ENCODE data around the gene PODNL1. TPM values are rescaled to one million over a fixed set of nuclear protein-coding genes. Genes with fewer than 3 reads are reported as not detected.

Gene PODNL1
- total and polyA plus RNA-seq, 2 experiments from 2014 or later = 0.17 to 2.4 TPM

DNA sequence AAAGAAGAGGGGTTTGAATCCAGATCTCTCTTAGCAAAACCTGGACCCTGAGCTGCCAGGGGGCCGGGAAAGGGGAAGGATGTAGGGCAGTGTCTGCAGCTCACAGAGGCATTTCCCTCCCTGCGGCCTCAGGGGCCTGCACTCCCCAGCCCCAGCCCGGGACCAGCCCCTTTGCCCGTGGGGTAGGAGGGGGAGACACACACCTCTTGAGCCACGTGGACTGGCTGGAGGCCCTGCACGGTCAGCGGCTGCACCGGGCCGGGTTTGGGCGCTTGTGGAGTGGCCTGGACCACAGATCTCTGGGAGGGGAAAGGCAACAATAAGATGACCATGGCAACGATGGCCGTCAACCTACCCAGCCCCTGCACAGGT, 41.0 kb upstream of the PODNL1 start:
- no peaks in the 10 kb centered on the region for H3K79me2 ChIP-seq
- peak; percentile 49 for DNase-seq (ENCODE audit: low spot score)
- no peaks in the 10 kb centered on the region for H4K20me1 ChIP-seq (ENCODE audit: insufficient read depth, poor library complexity, severe bottlenecking)
- peak overlapping the region; percentile 45 for H3K4me3 ChIP-seq
- 15% methylated on average over 11 of the region's 12 CpGs for WGBS (ENCODE audit: low lambda C conversion rate, missing lambda C conversion rate)
- H3K4me2 ChIP-seq = peak overlapping the region; percentile 97
- peaks cover 12% of the 10 kb centered on the region for H3K4me1 ChIP-seq (ENCODE audit: insufficient read depth)
- H3K9me3 ChIP-seq (ENCODE audit: low read depth) = no peaks in the 10 kb centered on the region
- peak overlapping the region; percentile 32 for H2AFZ ChIP-seq
- TF ChIP-seq EZH2 (IDR thresholded peaks at IDR 0.05; ENCODE audit: borderline replicate concordance) = no peak
- TF ChIP-seq, protein P1, sequence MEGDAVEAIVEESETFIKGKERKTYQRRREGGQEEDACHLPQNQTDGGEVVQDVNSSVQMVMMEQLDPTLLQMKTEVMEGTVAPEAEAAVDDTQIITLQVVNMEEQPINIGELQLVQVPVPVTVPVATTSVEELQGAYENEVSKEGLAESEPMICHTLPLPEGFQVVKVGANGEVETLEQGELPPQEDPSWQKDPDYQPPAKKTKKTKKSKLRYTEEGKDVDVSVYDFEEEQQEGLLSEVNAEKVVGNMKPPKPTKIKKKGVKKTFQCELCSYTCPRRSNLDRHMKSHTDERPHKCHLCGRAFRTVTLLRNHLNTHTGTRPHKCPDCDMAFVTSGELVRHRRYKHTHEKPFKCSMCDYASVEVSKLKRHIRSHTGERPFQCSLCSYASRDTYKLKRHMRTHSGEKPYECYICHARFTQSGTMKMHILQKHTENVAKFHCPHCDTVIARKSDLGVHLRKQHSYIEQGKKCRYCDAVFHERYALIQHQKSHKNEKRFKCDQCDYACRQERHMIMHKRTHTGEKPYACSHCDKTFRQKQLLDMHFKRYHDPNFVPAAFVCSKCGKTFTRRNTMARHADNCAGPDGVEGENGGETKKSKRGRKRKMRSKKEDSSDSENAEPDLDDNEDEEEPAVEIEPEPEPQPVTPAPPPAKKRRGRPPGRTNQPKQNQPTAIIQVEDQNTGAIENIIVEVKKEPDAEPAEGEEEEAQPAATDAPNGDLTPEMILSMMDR (IDR thresholded peaks at IDR 0.05; ENCODE audit: poor library complexity) = no peak
- no peak for TF ChIP-seq EZH2phosphoT487 (IDR thresholded peaks at IDR 0.05; ENCODE audit: low read depth, severe bottlenecking, unreplicated experiment)
- H3K27me3 ChIP-seq = no peaks in the 10 kb centered on the region
- no peaks in the 10 kb centered on the region for H3K9me2 ChIP-seq (replicated peaks; ENCODE audit: insufficient read depth)
- H3K36me3 ChIP-seq (replicated peaks; ENCODE audit: insufficient read depth, low read depth) = no peaks in the 10 kb centered on the region
- H3K27ac ChIP-seq = peak overlapping the region; percentile 77

DNA sequence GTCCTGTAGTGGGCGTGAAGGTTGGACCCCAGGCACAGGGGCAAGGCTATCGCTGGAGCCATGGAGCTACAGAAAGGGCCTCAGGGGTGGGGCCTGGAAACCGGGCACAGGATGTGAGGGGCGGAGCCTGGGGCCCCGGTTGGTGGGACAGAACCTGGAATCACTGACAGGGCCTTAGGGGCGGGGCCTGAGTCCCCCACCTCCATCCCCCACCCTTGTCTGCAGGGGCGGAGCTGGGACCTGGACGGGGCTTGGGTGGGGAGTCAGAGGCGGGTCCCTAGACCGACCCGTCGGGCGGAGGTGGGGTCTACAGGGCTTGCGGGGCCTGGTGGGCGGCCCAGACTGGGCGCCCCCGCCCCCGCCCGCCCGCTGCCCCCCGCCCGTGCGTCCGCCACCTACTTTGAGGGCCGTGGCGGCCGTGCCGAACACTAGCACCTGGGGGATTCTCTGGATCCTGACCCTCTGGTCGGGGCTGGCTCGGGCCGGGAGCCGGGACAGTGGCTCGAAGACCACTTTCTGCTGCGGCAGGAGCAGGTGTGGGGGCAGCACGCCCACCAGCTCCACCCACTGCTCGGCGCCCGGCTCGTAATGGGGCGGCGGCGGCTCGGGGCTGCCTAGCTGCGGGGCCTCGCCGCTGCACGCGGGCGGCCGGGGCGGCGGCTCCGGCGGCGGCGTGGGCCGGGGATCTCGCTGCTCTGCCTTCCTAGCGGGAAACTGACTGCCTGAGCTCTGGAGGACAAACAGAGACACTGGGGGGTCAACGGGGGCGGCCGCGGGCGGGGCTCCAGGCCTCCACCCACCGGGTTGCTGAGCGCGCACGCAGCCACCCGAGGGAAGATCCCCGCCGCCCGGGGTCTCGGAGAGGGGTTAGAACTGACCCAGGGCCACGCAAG, 40.4 kb upstream of the PODNL1 start:
- peak overlapping the region; percentile 33 for H2AFZ ChIP-seq
- H3K79me2 ChIP-seq = no peaks in the 10 kb centered on the region
- H3K36me3 ChIP-seq (replicated peaks; ENCODE audit: insufficient read depth, low read depth) = no peaks in the 10 kb centered on the region
- WGBS (ENCODE audit: low lambda C conversion rate, missing lambda C conversion rate) = 6% methylated on average over 25 of the region's 74 CpGs
- H4K20me1 ChIP-seq (ENCODE audit: insufficient read depth, poor library complexity, severe bottlenecking) = no peaks in the 10 kb centered on the region
- peaks cover 12% of the 10 kb centered on the region for H3K4me1 ChIP-seq (ENCODE audit: insufficient read depth)
- peak; percentile 90 for DNase-seq (ENCODE audit: low spot score)
- no peaks in the 10 kb centered on the region for H3K27me3 ChIP-seq
- no peaks in the 10 kb centered on the region for H3K9me3 ChIP-seq (ENCODE audit: low read depth)
- peak overlapping the region; percentile 77 for H3K27ac ChIP-seq
- peak overlapping the region; percentile 45 for H3K4me3 ChIP-seq
- no peaks in the 10 kb centered on the region for H3K9me2 ChIP-seq (replicated peaks; ENCODE audit: insufficient read depth)
- no peak for TF ChIP-seq EZH2phosphoT487 (IDR thresholded peaks at IDR 0.05; ENCODE audit: low read depth, severe bottlenecking, unreplicated experiment)
- no peak for TF ChIP-seq EZH2 (IDR thresholded peaks at IDR 0.05; ENCODE audit: borderline replicate concordance)
- TF ChIP-seq, protein P1 (IDR thresholded peaks at IDR 0.05; ENCODE audit: poor library complexity) = no peak
- H3K4me2 ChIP-seq = peak overlapping the region; percentile 97

DNA sequence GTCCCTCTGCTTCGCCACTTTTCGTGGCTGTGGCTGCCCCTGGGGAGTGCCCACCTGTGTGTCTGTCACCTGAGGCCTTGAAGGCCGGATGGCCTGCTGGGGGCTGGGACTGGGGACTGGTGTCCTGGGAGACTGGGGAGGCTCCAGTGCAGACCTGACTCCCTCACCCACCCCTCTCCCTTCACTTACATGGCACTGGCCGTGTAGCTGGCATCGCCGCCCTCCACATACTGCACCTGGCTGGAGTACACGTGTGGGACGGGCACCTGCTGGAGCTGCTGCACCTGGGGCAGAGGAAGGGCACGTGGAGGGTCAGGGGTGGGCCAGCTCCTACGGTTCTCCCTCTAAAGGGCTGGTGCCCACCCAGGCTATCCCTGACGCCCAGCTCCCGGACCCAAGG, 39.6 kb upstream of the PODNL1 start:
- H3K9me3 ChIP-seq (ENCODE audit: low read depth) = no peaks in the 10 kb centered on the region
- H2AFZ ChIP-seq = peak overlapping the region; percentile 33
- H3K36me3 ChIP-seq (replicated peaks; ENCODE audit: insufficient read depth, low read depth) = no peaks in the 10 kb centered on the region
- no peaks in the 10 kb centered on the region for H4K20me1 ChIP-seq (ENCODE audit: insufficient read depth, poor library complexity, severe bottlenecking)
- H3K27ac ChIP-seq = peak overlapping the region; percentile 77
- WGBS (ENCODE audit: low lambda C conversion rate, missing lambda C conversion rate) = 92% methylated on average over 10 of the region's 12 CpGs
- no peaks in the 10 kb centered on the region for H3K9me2 ChIP-seq (replicated peaks; ENCODE audit: insufficient read depth)
- H3K4me1 ChIP-seq (ENCODE audit: insufficient read depth) = peaks cover 12% of the 10 kb centered on the region
- no peak for TF ChIP-seq EZH2 (IDR thresholded peaks at IDR 0.05; ENCODE audit: borderline replicate concordance)
- TF ChIP-seq, protein P1 (IDR thresholded peaks at IDR 0.05; ENCODE audit: poor library complexity) = no peak
- no peak for TF ChIP-seq EZH2phosphoT487 (IDR thresholded peaks at IDR 0.05; ENCODE audit: low read depth, severe bottlenecking, unreplicated experiment)
- DNase-seq (ENCODE audit: low spot score) = no peak
- H3K79me2 ChIP-seq = no peaks in the 10 kb centered on the region
- H3K27me3 ChIP-seq = no peaks in the 10 kb centered on the region
- peak overlapping the region; percentile 97 for H3K4me2 ChIP-seq
- H3K4me3 ChIP-seq = no peak overlapping the region
